ENCODE data around the gene OGDHL.

Gene OGDHL

GRCh38 chr10:49700211-49700610 lies 61.9 kb downstream of the OGDHL start:
- H3K27me3 ChIP-seq (ENCODE audit: control insufficient read depth in 2 of 2, insufficient read depth in 2 of 2, low read length in 2 of 2): peaks cover 0 to 2% of the 10 kb centered on the region in 2 donors
- H3K4me3 ChIP-seq (ENCODE audit: low read length in 2 of 2): no peak overlapping the region
- no peaks in the 10 kb centered on the region for H3K4me1 ChIP-seq (ENCODE audit: control insufficient read depth in 2 of 2, insufficient read depth in 2 of 2, low read length in 2 of 2)
- no peak overlapping the region for H3K27ac ChIP-seq (ENCODE audit: low read depth in 2 of 2, low read length in 2 of 2)
- H3K9ac ChIP-seq (ENCODE audit: low read depth in 1 of 2, low read length in 2 of 2): no peak overlapping the region
- no peaks in the 10 kb centered on the region for H3K36me3 ChIP-seq (ENCODE audit: control insufficient read depth in 2 of 2, insufficient read depth in 2 of 2, low read length in 2 of 2)
- H3K9me3 ChIP-seq (ENCODE audit: control insufficient read depth in 2 of 2, low read length in 2 of 2): no peaks in the 10 kb centered on the region

DNA sequence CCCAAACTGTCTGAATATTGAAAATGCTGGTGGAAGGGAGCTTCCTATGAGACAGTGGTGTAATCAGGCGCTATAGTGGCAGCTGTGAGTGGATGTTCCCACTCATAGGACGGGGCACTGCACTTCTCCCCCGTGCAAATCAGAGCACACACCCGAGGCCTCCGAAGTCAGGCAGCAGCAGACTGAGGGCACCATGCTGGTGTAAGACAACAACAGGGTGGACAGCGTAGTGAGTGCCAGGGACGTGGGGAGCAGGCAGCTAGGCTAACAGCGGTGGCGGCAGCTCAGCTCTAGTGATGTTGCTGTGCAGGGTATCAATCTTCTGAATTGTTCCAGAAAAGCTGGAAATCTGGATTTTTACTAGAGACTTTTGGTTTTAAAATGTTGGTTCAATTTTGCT lies 63.4 kb downstream of the OGDHL start:
- H3K9me3 ChIP-seq (ENCODE audit: control insufficient read depth in 2 of 2, low read length in 2 of 2): no peaks in the 10 kb centered on the region
- H3K27ac ChIP-seq (ENCODE audit: low read depth in 2 of 2, low read length in 2 of 2): no peak overlapping the region
- no peaks in the 10 kb centered on the region for H3K36me3 ChIP-seq (ENCODE audit: control insufficient read depth in 2 of 2, insufficient read depth in 2 of 2, low read length in 2 of 2)
- H3K27me3 ChIP-seq (ENCODE audit: control insufficient read depth in 2 of 2, insufficient read depth in 2 of 2, low read length in 2 of 2): peaks cover 0 to 2% of the 10 kb centered on the region in 2 donors
- no peak overlapping the region for H3K4me3 ChIP-seq (ENCODE audit: low read length in 2 of 2)
- H3K9ac ChIP-seq (ENCODE audit: low read depth in 1 of 2, low read length in 2 of 2): no peak overlapping the region
- H3K4me1 ChIP-seq (ENCODE audit: control insufficient read depth in 2 of 2, insufficient read depth in 2 of 2, low read length in 2 of 2): no peaks in the 10 kb centered on the region

- Histone ChIP-seq H3K4me1 (ENCODE audit: control insufficient read depth in 2 of 2, insufficient read depth in 2 of 2, low read length in 2 of 2) (no peaks in the 10 kb centered on the region), H3K9me3 (ENCODE audit: control insufficient read depth in 2 of 2, low read length in 2 of 2) (no peaks in the 10 kb centered on the region), H3K36me3 (ENCODE audit: control insufficient read depth in 2 of 2, insufficient read depth in 2 of 2, low read length in 2 of 2) (no peaks in the 10 kb centered on the region), H3K4me3 (ENCODE audit: low read length in 2 of 2) (no peak overlapping the region), H3K9ac (ENCODE audit: low read depth in 1 of 2, low read length in 2 of 2) (no peak overlapping the region), H3K27me3 (ENCODE audit: control insufficient read depth in 2 of 2, insufficient read depth in 2 of 2, low read length in 2 of 2) (peaks cover under 1 to 2% of the 10 kb centered on the region in 2 donors), H3K27ac (ENCODE audit: low read depth in 2 of 2, low read length in 2 of 2) (no peak overlapping the region)
These were observed 65.8 kb downstream of the OGDHL start for GRCh38 chr10:49696311-49696710.

- Histone ChIP-seq H3K4me1 (ENCODE audit: control insufficient read depth in 2 of 2, insufficient read depth in 2 of 2, low read length in 2 of 2) (no peaks in the 10 kb centered on the region), H3K4me3 (ENCODE audit: low read length in 2 of 2) (no peak overlapping the region), H3K27ac (ENCODE audit: low read depth in 2 of 2, low read length in 2 of 2) (no peak overlapping the region), H3K36me3 (ENCODE audit: control insufficient read depth in 2 of 2, insufficient read depth in 2 of 2, low read length in 2 of 2) (no peaks in the 10 kb centered on the region), H3K9me3 (ENCODE audit: control insufficient read depth in 2 of 2, low read length in 2 of 2) (no peaks in the 10 kb centered on the region), H3K27me3 (ENCODE audit: control insufficient read depth in 2 of 2, insufficient read depth in 2 of 2, low read length in 2 of 2) (peaks cover 3% of the 10 kb centered on the region in 2 donors), H3K9ac (ENCODE audit: low read depth in 1 of 2, low read length in 2 of 2) (no peak overlapping the region)
These were observed 67.7 kb downstream of the OGDHL start for GRCh38 chr10:49694466-49694865.

GRCh38 chr10:49691588-49691987 lies 70.5 kb downstream of the OGDHL start:
- no peaks in the 10 kb centered on the region for H3K9me3 ChIP-seq (ENCODE audit: control insufficient read depth in 2 of 2, low read length in 2 of 2)
- no peaks in the 10 kb centered on the region for H3K36me3 ChIP-seq (ENCODE audit: control insufficient read depth in 2 of 2, insufficient read depth in 2 of 2, low read length in 2 of 2)
- H3K27ac ChIP-seq (ENCODE audit: low read depth in 2 of 2, low read length in 2 of 2): no peak overlapping the region
- no peaks in the 10 kb centered on the region for H3K4me1 ChIP-seq (ENCODE audit: control insufficient read depth in 2 of 2, insufficient read depth in 2 of 2, low read length in 2 of 2)
- H3K27me3 ChIP-seq (ENCODE audit: control insufficient read depth in 2 of 2, insufficient read depth in 2 of 2, low read length in 2 of 2): peaks cover 3 to 16% of the 10 kb centered on the region in 2 donors
- H3K9ac ChIP-seq (ENCODE audit: low read depth in 1 of 2, low read length in 2 of 2): no peak overlapping the region
- H3K4me3 ChIP-seq (ENCODE audit: low read length in 2 of 2): no peak overlapping the region

GRCh38 chr10:49690698-49691356 lies 71.3 kb downstream of the OGDHL start:
- Histone ChIP-seq H3K9ac (ENCODE audit: low read depth in 1 of 2, low read length in 2 of 2) (no peak overlapping the region), H3K9me3 (ENCODE audit: control insufficient read depth in 2 of 2, low read length in 2 of 2) (no peaks in the 10 kb centered on the region), H3K36me3 (ENCODE audit: control insufficient read depth in 2 of 2, insufficient read depth in 2 of 2, low read length in 2 of 2) (no peaks in the 10 kb centered on the region), H3K4me1 (ENCODE audit: control insufficient read depth in 2 of 2, insufficient read depth in 2 of 2, low read length in 2 of 2) (no peaks in the 10 kb centered on the region), H3K4me3 (ENCODE audit: low read length in 2 of 2) (no peak overlapping the region), H3K27me3 (ENCODE audit: control insufficient read depth in 2 of 2, insufficient read depth in 2 of 2, low read length in 2 of 2) (peaks cover 3 to 14% of the 10 kb centered on the region in 2 donors), H3K27ac (ENCODE audit: low read depth in 2 of 2, low read length in 2 of 2) (no peak overlapping the region)

GRCh38 chr10:49689882-49690510 lies 72.1 kb downstream of the OGDHL start:
- H3K27me3 ChIP-seq (ENCODE audit: control insufficient read depth in 2 of 2, insufficient read depth in 2 of 2, low read length in 2 of 2): peaks cover 3 to 14% of the 10 kb centered on the region in 2 donors
- H3K27ac ChIP-seq (ENCODE audit: low read depth in 2 of 2, low read length in 2 of 2): no peak overlapping the region
- H3K9ac ChIP-seq (ENCODE audit: low read depth in 1 of 2, low read length in 2 of 2): no peak overlapping the region
- no peaks in the 10 kb centered on the region for H3K9me3 ChIP-seq (ENCODE audit: control insufficient read depth in 2 of 2, low read length in 2 of 2)
- H3K4me3 ChIP-seq (ENCODE audit: low read length in 2 of 2): no peak overlapping the region
- no peaks in the 10 kb centered on the region for H3K36me3 ChIP-seq (ENCODE audit: control insufficient read depth in 2 of 2, insufficient read depth in 2 of 2, low read length in 2 of 2)
- H3K4me1 ChIP-seq (ENCODE audit: control insufficient read depth in 2 of 2, insufficient read depth in 2 of 2, low read length in 2 of 2): no peaks in the 10 kb centered on the region

DNA sequence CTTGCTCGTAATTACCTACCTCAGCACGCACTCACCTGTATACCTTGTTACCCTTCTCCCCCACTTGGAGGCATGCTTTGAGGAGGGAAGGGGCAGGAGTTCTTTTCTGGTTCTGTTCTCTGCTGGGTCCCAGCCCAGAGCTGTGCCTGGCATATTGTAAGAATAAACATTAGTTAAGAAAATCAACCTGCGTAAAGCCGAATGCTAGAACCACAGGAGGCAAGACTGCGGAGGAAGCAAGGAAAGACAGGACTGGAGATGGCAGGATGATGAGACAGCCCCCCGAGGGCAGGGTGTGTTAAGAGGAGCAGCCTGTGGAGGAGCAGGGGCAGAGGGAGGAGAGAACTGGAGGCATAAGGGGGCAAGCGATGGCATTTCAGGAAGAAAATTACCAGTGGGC lies 73.2 kb downstream of the OGDHL start:
- H3K9ac ChIP-seq (ENCODE audit: low read depth in 1 of 2, low read length in 2 of 2): no peak overlapping the region
- H3K27ac ChIP-seq (ENCODE audit: low read depth in 2 of 2, low read length in 2 of 2): no peak overlapping the region
- no peaks in the 10 kb centered on the region for H3K9me3 ChIP-seq (ENCODE audit: control insufficient read depth in 2 of 2, low read length in 2 of 2)
- H3K4me3 ChIP-seq (ENCODE audit: low read length in 2 of 2): no peak overlapping the region
- H3K36me3 ChIP-seq (ENCODE audit: control insufficient read depth in 2 of 2, insufficient read depth in 2 of 2, low read length in 2 of 2): no peaks in the 10 kb centered on the region
- H3K4me1 ChIP-seq (ENCODE audit: control insufficient read depth in 2 of 2, insufficient read depth in 2 of 2, low read length in 2 of 2): no peaks in the 10 kb centered on the region
- H3K27me3 ChIP-seq (ENCODE audit: control insufficient read depth in 2 of 2, insufficient read depth in 2 of 2, low read length in 2 of 2): peaks cover 3 to 14% of the 10 kb centered on the region in 2 donors

DNA sequence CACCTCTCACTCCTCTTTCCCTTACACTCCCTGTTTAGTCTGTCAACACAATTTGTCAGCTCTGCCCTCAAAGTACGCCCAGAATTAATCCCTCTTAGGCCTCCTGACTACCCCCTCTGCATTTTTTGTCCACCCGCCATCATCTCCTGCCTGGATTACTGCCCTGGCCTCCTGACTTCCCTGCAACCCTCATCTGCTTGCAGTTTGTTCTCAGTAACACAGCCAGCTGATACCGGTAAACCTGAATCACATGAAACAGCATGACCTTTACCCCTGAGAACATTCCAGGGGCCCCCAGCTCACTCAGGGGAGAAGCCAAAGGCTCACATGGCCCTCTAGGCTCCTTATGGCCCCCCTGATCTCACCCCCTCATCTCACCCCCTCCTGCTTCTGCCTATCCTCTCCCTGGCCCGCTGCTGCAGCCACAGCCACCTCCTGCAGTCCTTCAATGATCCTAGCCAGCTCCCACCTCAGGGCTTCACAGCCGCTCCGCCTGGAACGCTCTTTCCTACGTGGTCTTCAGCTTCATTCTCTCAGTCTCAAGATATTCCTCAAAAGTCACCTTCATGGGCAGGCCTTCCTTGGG lies 73.8 kb downstream of the OGDHL start:
- no peaks in the 10 kb centered on the region for H3K36me3 ChIP-seq (ENCODE audit: control insufficient read depth in 2 of 2, insufficient read depth in 2 of 2, low read length in 2 of 2)
- H3K27ac ChIP-seq (ENCODE audit: low read depth in 2 of 2, low read length in 2 of 2): no peak overlapping the region
- no peak overlapping the region for H3K9ac ChIP-seq (ENCODE audit: low read depth in 1 of 2, low read length in 2 of 2)
- no peak overlapping the region for H3K4me3 ChIP-seq (ENCODE audit: low read length in 2 of 2)
- H3K9me3 ChIP-seq (ENCODE audit: control insufficient read depth in 2 of 2, low read length in 2 of 2): no peaks in the 10 kb centered on the region
- H3K4me1 ChIP-seq (ENCODE audit: control insufficient read depth in 2 of 2, insufficient read depth in 2 of 2, low read length in 2 of 2): no peaks in the 10 kb centered on the region
- peaks cover 3 to 14% of the 10 kb centered on the region in 2 donors for H3K27me3 ChIP-seq (ENCODE audit: control insufficient read depth in 2 of 2, insufficient read depth in 2 of 2, low read length in 2 of 2)

GRCh38 chr10:49686651-49687050 lies 75.5 kb downstream of the OGDHL start:
- Histone ChIP-seq H3K36me3 (ENCODE audit: control insufficient read depth in 2 of 2, insufficient read depth in 2 of 2, low read length in 2 of 2) (no peaks in the 10 kb centered on the region), H3K4me1 (ENCODE audit: control insufficient read depth in 2 of 2, insufficient read depth in 2 of 2, low read length in 2 of 2) (no peaks in the 10 kb centered on the region), H3K4me3 (ENCODE audit: low read length in 2 of 2) (no peak overlapping the region), H3K27me3 (ENCODE audit: control insufficient read depth in 2 of 2, insufficient read depth in 2 of 2, low read length in 2 of 2) (peaks cover 3 to 14% of the 10 kb centered on the region in 2 donors), H3K9ac (ENCODE audit: low read depth in 1 of 2, low read length in 2 of 2) (no peak overlapping the region), H3K27ac (ENCODE audit: low read depth in 2 of 2, low read length in 2 of 2) (no peak overlapping the region), H3K9me3 (ENCODE audit: control insufficient read depth in 2 of 2, low read length in 2 of 2) (no peaks in the 10 kb centered on the region)
